GM23338 (cell line): Measurements from ENCODE around the gene GSG1L. TPM values are rescaled to one million over a fixed set of nuclear protein-coding genes. Genes with fewer than 3 reads are reported as not detected.

Experiments used
- ATAC-seq: fragments of 200-7000 bp; cut with Tn5 transposase; 3 replicates; pipeline ENCODE4 v1.9.1; 2020
- DNase-seq: peaks from one replicate; pipeline ENCODE4 v3.0.0-alpha.2; 2015; ENCODE audit warnings: low spot score
- H2AFZ ChIP-seq: fragments of 200-600 bp; sonication (generic); 2 replicates; pipeline ENCODE4 v1.8.0; 2016; ENCODE audit warnings: antibody characterized with exemption, mild to moderate bottlenecking, moderate library complexity
- H3F3A ChIP-seq: fragments of 200-600 bp; sonication (generic); replicated peaks from 2 replicates; pipeline ENCODE4 v1.8.0; 2017; ENCODE audit warnings: antibody characterized with exemption, mixed run types, low read depth
- H3K27ac ChIP-seq: fragments of 200-600 bp; sonication (generic); 2 replicates; pipeline ENCODE4 v1.6.1; 2016; ENCODE audit warnings: low read depth
- H3K27me3 ChIP-seq: fragments of 200-600 bp; sonication (generic); 2 replicates; pipeline ENCODE4 v1.8.0; 2016; ENCODE audit warnings: mild to moderate bottlenecking, mixed run types, moderate library complexity; ENCODE audit not compliant: insufficient read depth
- H3K36me3 ChIP-seq: fragments of 200-600 bp; sonication (generic); 2 replicates; pipeline ENCODE4 v1.8.0; 2016; ENCODE audit warnings: mild to moderate bottlenecking; ENCODE audit not compliant: insufficient read depth
- H3K4me1 ChIP-seq: fragments of 200-600 bp; sonication (generic); 2 replicates; pipeline ENCODE4 v1.8.0; 2016; ENCODE audit warnings: mild to moderate bottlenecking, moderate library complexity; ENCODE audit not compliant: insufficient read depth
- H3K4me2 ChIP-seq: fragments of 200-600 bp; sonication (generic); 2 replicates; pipeline ENCODE4 v1.7.1; 2017; ENCODE audit warnings: mixed run types
- H3K4me3 ChIP-seq: fragments of 200-600 bp; sonication (generic); 2 replicates; pipeline ENCODE4 v1.6.1; 2016; ENCODE audit warnings: mixed run types
- H3K79me2 ChIP-seq: fragments of 200-600 bp; sonication (generic); replicated peaks from 2 replicates; pipeline ENCODE4 v1.8.0; 2017; ENCODE audit warnings: mild to moderate bottlenecking; ENCODE audit not compliant: insufficient read depth
- H3K9me2 ChIP-seq: fragments of 200-600 bp; sonication (generic); 2 replicates; pipeline ENCODE4 v1.8.0; 2017; ENCODE audit not compliant: insufficient read depth
- H4K20me1 ChIP-seq: fragments of 200-600 bp; sonication (generic); replicated peaks from 2 replicates; pipeline ENCODE4 v1.8.0; 2017; ENCODE audit warnings: mild to moderate bottlenecking; ENCODE audit not compliant: insufficient read depth
- H3K27ac Mint-ChIP-seq: 2 replicates; pipeline ENCODE4 v1.8.0; 2020; ENCODE audit warnings: inconsistent platforms, mild to moderate bottlenecking, moderate library complexity, mixed read lengths
- H3K27me3 Mint-ChIP-seq: 3 replicates; pipeline ENCODE4 v1.8.0; 2022; ENCODE audit warnings: low read depth, mild to moderate bottlenecking, moderate library complexity, mixed read lengths, inconsistent platforms; ENCODE audit not compliant: insufficient read depth, poor library complexity
- H3K36me3 Mint-ChIP-seq: 3 replicates; pipeline ENCODE4 v1.8.0; 2021; ENCODE audit warnings: low read depth, mild to moderate bottlenecking, inconsistent platforms, moderate library complexity, mixed read lengths
- H3K4me1 Mint-ChIP-seq: 3 replicates; pipeline ENCODE4 v1.8.0; 2020; ENCODE audit warnings: mild to moderate bottlenecking, inconsistent platforms, mixed read lengths
- H3K4me3 Mint-ChIP-seq: 3 replicates; pipeline ENCODE4 v1.8.0; 2021; ENCODE audit warnings: moderate library complexity, mild to moderate bottlenecking, inconsistent platforms, mixed read lengths
- H3K9me3 Mint-ChIP-seq: 3 replicates; pipeline ENCODE4 v1.8.0; 2020; ENCODE audit warnings: moderate library complexity, mild to moderate bottlenecking, inconsistent platforms, mixed read lengths
- CTCF ChIP-seq, 2 experiments: fragments of 200-600 bp in 1 of 2; sonication (generic) in 1 of 2; conservative IDR thresholded peaks; 2 replicates each; pipeline versions ENCODE4 v1.5.1 to v1.6.1; 2016 to 2017; ENCODE audit warnings: antibody characterized with exemption in 2 of 2, low read depth in 2 of 2, mild to moderate bottlenecking in 2 of 2, moderate library complexity in 1 of 2
- EZH2 ChIP-seq: fragments of 200-600 bp; sonication (generic); IDR thresholded peaks from one replicate; pipeline ENCODE4 v1.8.0; 2017; ENCODE audit warnings: antibody characterized with exemption, mild to moderate bottlenecking, low read depth; ENCODE audit not compliant: unreplicated experiment
- EZH2phosphoT487 ChIP-seq: fragments of 200-600 bp; sonication (generic); IDR thresholded peaks from one replicate; pipeline ENCODE4 v1.8.1; 2018; ENCODE audit warnings: antibody characterized with exemption; ENCODE audit not compliant: unreplicated experiment
- JUNB ChIP-seq: IDR thresholded peaks from one replicate; pipeline ENCODE4 v1.6.1; 2016; ENCODE audit warnings: antibody characterized with exemption; ENCODE audit not compliant: unreplicated experiment
- NANOG ChIP-seq: IDR thresholded peaks from 2 replicates; pipeline ENCODE4 v1.6.1; 2016; ENCODE audit warnings: antibody characterized with exemption, borderline replicate concordance
- POLR2AphosphoS5 ChIP-seq: IDR thresholded peaks from 2 replicates; pipeline ENCODE4 v1.6.1; 2016; ENCODE audit warnings: antibody characterized with exemption, low read depth
- REST ChIP-seq: IDR thresholded peaks from one replicate; pipeline ENCODE4 v1.6.1; 2018; ENCODE audit warnings: antibody characterized with exemption; ENCODE audit not compliant: unreplicated experiment
- STAT1 ChIP-seq: IDR thresholded peaks from one replicate; pipeline ENCODE4 v1.6.1; 2016; ENCODE audit warnings: antibody characterized with exemption; ENCODE audit not compliant: unreplicated experiment
- ZNF114 ChIP-seq: fragments of 250-450 bp; sonication (Bioruptor Pico); IDR thresholded peaks from 2 replicates; pipeline ENCODE4 v1.5.0; 2020; ENCODE audit warnings: mild to moderate bottlenecking, moderate library complexity
- polyA plus RNA-seq: library from polyadenylated mRNA; unstranded; fragments of >200 nt; fragmentation: Nextera tagmentation; extraction: Ambion mirVana; gene quantifications from 2 replicates; pipeline ENCODE4 v1.2.1, GENCODE V29; 2016
- total RNA-seq: library from RNA; depleted of rRNA; stranded (reverse); fragments of >200 nt; shearing (Covaris generic); gene quantifications from 2 replicates; pipeline ENCODE4 v1.2.3, GENCODE V29; 2014
- TF ChIP-seq, protein P1 (sequence below): fragments of 250-450 bp; sonication (Bioruptor Pico); IDR thresholded peaks from 2 replicates; pipeline ENCODE4 v1.5.0; 2020; ENCODE audit warnings: mild to moderate bottlenecking, moderate library complexity

Gene GSG1L
- total and polyA plus RNA-seq, 2 experiments from 2014 or later: 0.36 to 0.63 TPM

GRCh38 chr16:27925612-27926011, 137.9 kb downstream of the GSG1L start:
- no peaks in the 10 kb centered on the region for H3K9me2 ChIP-seq
- no peaks in the 10 kb centered on the region for H3K27me3 ChIP-seq
- H3K4me3 ChIP-seq: no peak overlapping the region
- Mint-ChIP-seq H3K4me1 (peaks cover 1% of the 10 kb centered on the region), H3K9me3 (no peaks in the 10 kb centered on the region), H3K4me3 (no peak overlapping the region), H3K27ac (no peak overlapping the region), H3K27me3 (peaks cover 4% of the 10 kb centered on the region), H3K36me3 (no peaks in the 10 kb centered on the region)
- H3K27ac ChIP-seq: no peak overlapping the region
- no peak for TF ChIP-seq EZH2phosphoT487
- TF ChIP-seq STAT1: no peak
- TF ChIP-seq CTCF (conservative IDR thresholded peaks at IDR 0.05; ENCODE audit: low read depth in 2 of 2): no peak
- TF ChIP-seq ZNF114 (CRISPR knock-in tag): no peak
- TF ChIP-seq JUNB: no peak
- TF ChIP-seq REST: no peak
- H3K4me2 ChIP-seq: no peak overlapping the region
- DNase-seq: no peak
- no peaks in the 10 kb centered on the region for H3K36me3 ChIP-seq
- no peaks in the 10 kb centered on the region for H3K4me1 ChIP-seq
- H3K79me2 ChIP-seq: no peaks in the 10 kb centered on the region
- no peaks in the 10 kb centered on the region for H3F3A ChIP-seq
- H2AFZ ChIP-seq: no peak overlapping the region
- no peaks in the 10 kb centered on the region; the same call in 1 of the 2 replicates for H4K20me1 ChIP-seq
- ATAC-seq: no peak

GRCh38 chr16:27924411-27925118, 138.9 kb downstream of the GSG1L start:
- Histone ChIP-seq H3K36me3 (no peaks in the 10 kb centered on the region), H3K79me2 (no peaks in the 10 kb centered on the region), H3K4me3 (no peak overlapping the region), H3F3A (no peaks in the 10 kb centered on the region), H3K27ac (no peak overlapping the region), H3K4me1 (no peaks in the 10 kb centered on the region), H3K9me2 (no peaks in the 10 kb centered on the region), H4K20me1 (no peaks in the 10 kb centered on the region; the same call in 1 of the 2 replicates), H2AFZ (no peak overlapping the region), H3K4me2 (no peak overlapping the region), H3K27me3 (no peaks in the 10 kb centered on the region)
- DNase-seq (peak; percentile 52), ATAC-seq (peak; percentile 19)
- Mint-ChIP-seq H3K4me3 (no peak overlapping the region), H3K27ac (no peak overlapping the region), H3K4me1 (peaks cover 5% of the 10 kb centered on the region), H3K27me3 (no peaks in the 10 kb centered on the region), H3K9me3 (no peaks in the 10 kb centered on the region), H3K36me3 (no peaks in the 10 kb centered on the region)
- TF ChIP-seq POLR2AphosphoS5 (no peak), EZH2 (no peak), NANOG (no peak)
- TF ChIP-seq, protein P1, sequence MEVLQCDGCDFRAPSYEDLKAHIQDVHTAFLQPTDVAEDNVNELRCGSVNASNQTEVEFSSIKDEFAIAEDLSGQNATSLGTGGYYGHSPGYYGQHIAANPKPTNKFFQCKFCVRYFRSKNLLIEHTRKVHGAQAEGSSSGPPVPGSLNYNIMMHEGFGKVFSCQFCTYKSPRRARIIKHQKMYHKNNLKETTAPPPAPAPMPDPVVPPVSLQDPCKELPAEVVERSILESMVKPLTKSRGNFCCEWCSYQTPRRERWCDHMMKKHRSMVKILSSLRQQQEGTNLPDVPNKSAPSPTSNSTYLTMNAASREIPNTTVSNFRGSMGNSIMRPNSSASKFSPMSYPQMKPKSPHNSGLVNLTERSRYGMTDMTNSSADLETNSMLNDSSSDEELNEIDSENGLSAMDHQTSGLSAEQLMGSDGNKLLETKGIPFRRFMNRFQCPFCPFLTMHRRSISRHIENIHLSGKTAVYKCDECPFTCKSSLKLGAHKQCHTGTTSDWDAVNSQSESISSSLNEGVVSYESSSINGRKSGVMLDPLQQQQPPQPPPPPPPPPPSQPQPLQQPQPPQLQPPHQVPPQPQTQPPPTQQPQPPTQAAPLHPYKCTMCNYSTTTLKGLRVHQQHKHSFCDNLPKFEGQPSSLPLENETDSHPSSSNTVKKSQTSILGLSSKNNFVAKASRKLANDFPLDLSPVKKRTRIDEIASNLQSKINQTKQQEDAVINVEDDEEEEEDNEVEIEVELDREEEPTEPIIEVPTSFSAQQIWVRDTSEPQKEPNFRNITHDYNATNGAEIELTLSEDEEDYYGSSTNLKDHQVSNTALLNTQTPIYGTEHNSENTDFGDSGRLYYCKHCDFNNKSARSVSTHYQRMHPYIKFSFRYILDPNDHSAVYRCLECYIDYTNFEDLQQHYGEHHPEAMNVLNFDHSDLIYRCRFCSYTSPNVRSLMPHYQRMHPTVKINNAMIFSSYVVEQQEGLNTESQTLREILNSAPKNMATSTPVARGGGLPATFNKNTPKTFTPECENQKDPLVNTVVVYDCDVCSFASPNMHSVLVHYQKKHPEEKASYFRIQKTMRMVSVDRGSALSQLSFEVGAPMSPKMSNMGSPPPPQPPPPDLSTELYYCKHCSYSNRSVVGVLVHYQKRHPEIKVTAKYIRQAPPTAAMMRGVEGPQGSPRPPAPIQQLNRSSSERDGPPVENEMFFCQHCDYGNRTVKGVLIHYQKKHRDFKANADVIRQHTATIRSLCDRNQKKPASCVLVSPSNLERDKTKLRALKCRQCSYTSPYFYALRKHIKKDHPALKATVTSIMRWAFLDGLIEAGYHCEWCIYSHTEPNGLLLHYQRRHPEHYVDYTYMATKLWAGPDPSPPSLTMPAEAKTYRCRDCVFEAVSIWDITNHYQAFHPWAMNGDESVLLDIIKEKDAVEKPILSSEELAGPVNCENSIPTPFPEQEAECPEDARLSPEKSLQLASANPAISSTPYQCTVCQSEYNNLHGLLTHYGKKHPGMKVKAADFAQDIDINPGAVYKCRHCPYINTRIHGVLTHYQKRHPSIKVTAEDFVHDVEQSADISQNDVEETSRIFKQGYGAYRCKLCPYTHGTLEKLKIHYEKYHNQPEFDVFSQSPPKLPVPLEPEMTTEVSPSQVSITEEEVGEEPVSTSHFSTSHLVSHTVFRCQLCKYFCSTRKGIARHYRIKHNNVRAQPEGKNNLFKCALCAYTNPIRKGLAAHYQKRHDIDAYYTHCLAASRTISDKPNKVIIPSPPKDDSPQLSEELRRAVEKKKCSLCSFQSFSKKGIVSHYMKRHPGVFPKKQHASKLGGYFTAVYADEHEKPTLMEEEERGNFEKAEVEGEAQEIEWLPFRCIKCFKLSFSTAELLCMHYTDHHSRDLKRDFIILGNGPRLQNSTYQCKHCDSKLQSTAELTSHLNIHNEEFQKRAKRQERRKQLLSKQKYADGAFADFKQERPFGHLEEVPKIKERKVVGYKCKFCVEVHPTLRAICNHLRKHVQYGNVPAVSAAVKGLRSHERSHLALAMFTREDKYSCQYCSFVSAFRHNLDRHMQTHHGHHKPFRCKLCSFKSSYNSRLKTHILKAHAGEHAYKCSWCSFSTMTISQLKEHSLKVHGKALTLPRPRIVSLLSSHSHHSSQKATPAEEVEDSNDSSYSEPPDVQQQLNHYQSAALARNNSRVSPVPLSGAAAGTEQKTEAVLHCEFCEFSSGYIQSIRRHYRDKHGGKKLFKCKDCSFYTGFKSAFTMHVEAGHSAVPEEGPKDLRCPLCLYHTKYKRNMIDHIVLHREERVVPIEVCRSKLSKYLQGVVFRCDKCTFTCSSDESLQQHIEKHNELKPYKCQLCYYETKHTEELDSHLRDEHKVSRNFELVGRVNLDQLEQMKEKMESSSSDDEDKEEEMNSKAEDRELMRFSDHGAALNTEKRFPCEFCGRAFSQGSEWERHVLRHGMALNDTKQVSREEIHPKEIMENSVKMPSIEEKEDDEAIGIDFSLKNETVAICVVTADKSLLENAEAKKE (CRISPR knock-in tag): no peak
